ENCODE results near the gene PLEKHH1.

GRCh38 chr14:67602995-67603545 lies 70.0 kb downstream of the PLEKHH1 start:
- no peak for TF ChIP-seq CTCF (IDR thresholded peaks at IDR 0.05)
- TF ChIP-seq EP300 (IDR thresholded peaks at IDR 0.05), result no peak
- TF ChIP-seq POLR2AphosphoS5 (IDR thresholded peaks at IDR 0.05), result no peak
